ENCODE results near the gene DCLK2. TPM values are rescaled to one million over a fixed set of nuclear protein-coding genes. Genes with fewer than 3 reads are reported as not detected.

Gene DCLK2
- under 1 TPM in 1 of 3 donors, not detected in 2; 0.08 TPM for total RNA-seq

DNA sequence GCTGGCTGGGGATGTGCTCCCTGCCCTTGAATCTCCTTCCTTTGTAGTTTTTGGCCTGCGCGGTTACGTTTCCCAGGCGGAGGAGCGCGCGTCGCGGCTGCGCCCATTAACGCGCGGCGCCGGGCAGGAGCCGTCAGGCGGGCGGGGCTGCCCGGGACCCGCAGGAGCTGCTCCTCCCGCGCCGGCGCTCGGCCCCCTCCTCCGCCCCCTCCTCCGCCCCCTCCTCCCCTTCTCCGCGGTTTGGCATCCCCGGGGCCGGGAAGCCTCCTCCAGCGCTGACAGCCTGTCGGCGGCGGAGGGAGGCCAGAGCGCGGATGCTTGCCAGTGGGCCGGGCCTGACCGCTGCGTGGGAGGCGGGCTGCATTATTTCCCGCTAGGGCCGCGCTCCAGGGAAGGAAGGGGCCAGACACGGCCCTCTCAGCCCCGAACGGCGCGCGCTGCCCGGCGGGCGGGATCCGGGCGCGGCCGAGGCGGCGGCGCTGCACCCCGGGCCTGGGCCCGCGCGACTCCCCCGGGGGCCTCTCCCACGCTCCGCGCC lies at the start of gene DCLK2:
Gene DCLK2, plus strand, starts transcription at position 405 of the 538 bp plus-strand sequence. CDS start 583 bp downstream, outside the sequence.
- no peak for DNase-seq
- H3K9me3 Mint-ChIP-seq: peaks cover 5% of the 10 kb centered on the region
- peak; percentile 41 to 46 for ATAC-seq
- no peaks in the 10 kb centered on the region for H3K36me3 Mint-ChIP-seq (ENCODE audit: insufficient read depth)
- peaks cover 52% of the 10 kb centered on the region for H3K27me3 Mint-ChIP-seq (ENCODE audit: low read depth)
- peaks cover 3% of the 10 kb centered on the region for H3K4me1 Mint-ChIP-seq (ENCODE audit: low read depth)
- peak within 1 kb of the TSS; percentile 65 for H3K4me3 Mint-ChIP-seq

DNA sequence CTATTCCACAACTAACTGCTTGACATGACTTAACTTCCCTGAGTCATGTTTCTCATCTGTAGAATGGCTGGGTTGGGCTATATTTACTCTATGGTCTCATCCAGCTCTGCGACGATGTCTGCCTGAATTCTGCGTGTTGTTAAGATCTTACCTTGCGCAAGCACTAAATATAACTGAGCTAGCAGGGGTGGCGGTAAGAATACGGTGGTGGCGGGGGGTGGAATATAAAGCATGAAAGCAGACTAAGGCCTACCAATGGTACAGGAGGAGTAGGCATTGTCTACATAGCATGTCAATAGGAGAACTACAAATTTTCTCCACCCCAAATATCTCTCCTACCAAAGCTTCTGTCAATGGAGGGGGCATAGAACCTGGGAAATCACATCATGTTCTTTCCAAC lies 45.7 kb upstream of the DCLK2 start:
- Mint-ChIP-seq H3K9me3 (peaks cover under 1% of the 10 kb centered on the region), H3K4me3 (no peak overlapping the region), H3K27me3 (ENCODE audit: low read depth) (peaks cover 11% of the 10 kb centered on the region), H3K4me1 (ENCODE audit: low read depth) (no peaks in the 10 kb centered on the region), H3K36me3 (ENCODE audit: insufficient read depth) (no peaks in the 10 kb centered on the region)
- ATAC-seq (no peak), DNase-seq (no peak)

DNA sequence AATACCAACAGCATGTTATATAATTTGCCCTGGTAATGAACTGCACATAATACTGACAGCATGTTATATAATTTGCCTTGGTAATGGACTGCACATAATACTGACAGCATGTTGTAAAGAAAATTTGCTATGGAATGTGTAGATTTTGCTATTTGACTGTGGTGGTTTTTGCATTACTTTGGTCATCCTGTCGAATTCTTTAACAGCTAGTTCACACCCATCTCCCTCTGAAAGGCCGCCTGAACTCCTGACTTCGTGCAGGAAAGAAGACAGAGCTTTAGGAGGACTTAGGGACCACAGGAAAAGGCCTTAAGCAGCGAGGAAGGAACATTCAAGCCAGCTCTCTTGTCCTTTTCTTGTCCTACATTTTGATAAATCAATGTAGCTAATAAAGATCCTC lies 45.2 kb upstream of the DCLK2 start:
- DNase-seq (no peak), ATAC-seq (no peak)
- no peaks in the 10 kb centered on the region for H3K36me3 Mint-ChIP-seq (ENCODE audit: insufficient read depth)

DNA sequence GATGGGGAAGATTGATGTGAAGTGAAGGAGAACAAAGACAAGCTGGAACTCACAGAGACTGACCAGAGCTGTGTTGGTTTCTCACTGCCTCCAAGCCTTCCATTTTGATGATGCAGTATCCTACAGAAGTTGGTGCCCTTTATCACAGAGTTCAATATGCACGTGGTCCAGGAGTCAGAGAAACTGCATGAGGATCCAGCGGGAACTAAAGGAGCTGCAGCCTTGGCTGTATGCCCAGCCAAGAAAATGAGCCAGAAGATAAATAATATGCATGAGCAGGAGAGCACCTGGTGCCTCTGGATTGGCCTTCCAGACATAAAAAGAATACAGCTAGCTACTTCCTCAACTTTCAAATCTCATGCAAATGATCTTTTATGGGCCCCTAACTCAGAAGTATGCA lies 44.3 kb upstream of the DCLK2 start:
- ATAC-seq (no peak), DNase-seq (no peak)
- Mint-ChIP-seq H3K9me3 (no peaks in the 10 kb centered on the region), H3K4me1 (ENCODE audit: low read depth) (no peaks in the 10 kb centered on the region), H3K36me3 (ENCODE audit: insufficient read depth) (no peaks in the 10 kb centered on the region), H3K4me3 (no peak overlapping the region), H3K27me3 (ENCODE audit: low read depth) (peaks cover 11% of the 10 kb centered on the region)

More for the DNA sequence above, 45.2 kb upstream of the DCLK2 start:
- Mint-ChIP-seq H3K4me1 (ENCODE audit: low read depth) (no peaks in the 10 kb centered on the region), H3K27me3 (ENCODE audit: low read depth) (peaks cover 11% of the 10 kb centered on the region), H3K9me3 (no peaks in the 10 kb centered on the region), H3K4me3 (no peak overlapping the region)

DNA sequence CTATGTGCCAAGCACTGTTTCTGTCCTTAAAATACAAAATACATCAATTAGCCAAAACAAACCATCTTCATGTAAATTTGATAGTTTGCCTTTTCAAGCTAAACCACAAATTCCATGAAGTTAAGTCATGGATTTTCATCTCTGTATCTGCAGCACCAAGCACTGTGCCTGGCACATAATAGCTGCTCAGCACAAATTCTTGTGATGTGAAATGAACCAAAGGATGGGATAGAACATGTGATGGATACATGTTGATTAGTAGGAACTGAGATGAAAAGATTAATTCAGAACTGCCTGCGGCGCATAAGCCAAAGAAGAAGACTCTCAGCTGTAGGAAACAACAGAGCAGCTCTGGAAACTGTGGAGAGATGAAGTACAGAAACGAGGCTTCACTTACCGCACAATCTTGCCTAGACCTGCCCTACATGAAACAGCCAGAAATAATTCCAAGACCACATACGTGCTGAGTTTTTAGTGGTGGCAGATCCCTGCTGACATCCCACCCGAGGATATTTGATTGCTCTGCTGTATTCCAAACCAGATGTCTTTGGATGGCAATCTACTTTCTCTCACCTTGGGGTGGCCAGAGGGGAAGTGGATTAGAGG lies 40.9 kb upstream of the DCLK2 start:
- DNase-seq (no peak), ATAC-seq (no peak)
- Mint-ChIP-seq H3K36me3 (ENCODE audit: insufficient read depth) (no peaks in the 10 kb centered on the region), H3K4me1 (ENCODE audit: low read depth) (no peaks in the 10 kb centered on the region), H3K27me3 (ENCODE audit: low read depth) (peaks cover 16% of the 10 kb centered on the region), H3K9me3 (no peaks in the 10 kb centered on the region), H3K4me3 (no peak overlapping the region)

DNA sequence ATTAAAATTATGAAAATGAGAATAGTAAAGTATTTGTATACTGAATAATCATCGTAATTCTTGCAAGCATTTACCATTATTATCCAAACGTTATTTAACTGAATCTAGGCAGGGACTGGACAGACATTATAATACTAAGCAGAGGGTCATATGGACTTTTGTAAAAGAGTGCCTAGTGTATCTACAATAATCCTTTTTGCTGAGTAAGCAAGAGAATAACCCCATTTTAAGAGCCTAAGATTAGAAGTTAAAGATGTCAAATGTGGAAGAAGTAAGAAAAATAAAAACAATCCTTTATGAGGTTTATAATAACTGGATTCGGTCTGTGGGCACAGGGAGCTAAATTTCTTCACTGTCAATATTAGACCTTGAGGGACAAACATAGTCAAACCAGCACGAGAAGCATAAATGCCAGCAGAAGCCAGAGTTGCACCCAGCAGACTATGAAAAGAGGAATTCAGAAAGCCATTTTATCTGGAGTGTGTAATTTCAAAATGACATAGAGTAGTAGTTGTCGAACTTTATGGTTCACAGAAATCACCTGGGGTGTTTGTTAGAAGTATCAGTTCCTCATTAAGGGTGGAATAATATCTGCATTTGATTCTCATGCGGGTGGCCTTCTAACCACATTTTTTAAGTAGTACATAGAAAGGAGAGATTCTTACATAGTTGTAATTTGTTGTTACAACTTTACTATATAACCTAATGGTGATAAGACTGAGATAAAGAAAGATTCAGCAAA lies 39.7 kb upstream of the DCLK2 start:
- H3K27me3 Mint-ChIP-seq (ENCODE audit: low read depth): peaks cover 10% of the 10 kb centered on the region
- ATAC-seq (no peak), DNase-seq (no peak)
- no peaks in the 10 kb centered on the region for H3K9me3 Mint-ChIP-seq
- H3K4me1 Mint-ChIP-seq (ENCODE audit: low read depth): no peaks in the 10 kb centered on the region
- no peaks in the 10 kb centered on the region for H3K36me3 Mint-ChIP-seq (ENCODE audit: insufficient read depth)
- H3K4me3 Mint-ChIP-seq: no peak overlapping the region

DNA sequence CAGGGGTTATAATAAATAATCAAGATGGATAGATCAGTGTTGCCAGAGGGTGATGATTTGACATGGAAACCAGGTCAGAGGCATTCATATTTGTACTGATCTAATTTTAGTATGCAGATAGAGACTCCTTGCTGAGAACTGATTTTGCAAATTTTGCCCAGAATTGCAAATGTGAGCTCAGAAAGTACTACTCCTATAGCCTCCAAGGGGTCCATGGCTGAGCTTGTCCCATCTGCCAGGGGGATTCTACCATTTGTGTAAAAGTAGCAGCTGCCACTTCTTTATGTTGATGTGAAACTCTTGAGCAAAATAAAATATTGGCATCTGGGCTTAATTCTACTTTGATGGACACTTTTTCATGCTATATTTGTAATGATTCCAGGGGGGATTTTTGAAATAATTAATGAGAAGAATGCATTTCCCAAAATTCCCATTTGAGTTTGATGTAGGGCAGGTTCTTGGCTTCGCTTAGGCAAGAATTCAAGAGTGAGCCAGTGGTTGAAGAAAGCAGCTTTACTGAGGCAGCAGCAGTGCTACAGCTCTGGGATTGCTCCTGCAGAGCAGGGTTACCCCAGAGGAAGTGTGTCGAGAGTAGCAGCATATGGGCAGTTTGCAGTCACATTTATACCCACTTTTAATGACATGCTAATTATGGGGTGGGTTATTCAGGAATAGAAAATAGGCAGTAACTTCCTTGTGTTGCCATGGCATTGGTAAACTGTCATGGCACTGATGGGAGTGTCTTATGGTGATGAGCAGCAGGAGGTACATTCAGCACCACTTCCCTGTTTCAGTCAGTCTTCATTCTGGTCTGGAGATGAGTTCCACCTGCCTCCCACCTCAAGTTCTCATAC lies 38.7 kb upstream of the DCLK2 start:
- ATAC-seq: no peak
- H3K4me3 Mint-ChIP-seq: no peak overlapping the region
- no peak for DNase-seq
- no peaks in the 10 kb centered on the region for H3K4me1 Mint-ChIP-seq (ENCODE audit: low read depth)
- no peaks in the 10 kb centered on the region for H3K36me3 Mint-ChIP-seq (ENCODE audit: insufficient read depth)
- H3K9me3 Mint-ChIP-seq: no peaks in the 10 kb centered on the region
- peaks cover 7% of the 10 kb centered on the region for H3K27me3 Mint-ChIP-seq (ENCODE audit: low read depth)

DNA sequence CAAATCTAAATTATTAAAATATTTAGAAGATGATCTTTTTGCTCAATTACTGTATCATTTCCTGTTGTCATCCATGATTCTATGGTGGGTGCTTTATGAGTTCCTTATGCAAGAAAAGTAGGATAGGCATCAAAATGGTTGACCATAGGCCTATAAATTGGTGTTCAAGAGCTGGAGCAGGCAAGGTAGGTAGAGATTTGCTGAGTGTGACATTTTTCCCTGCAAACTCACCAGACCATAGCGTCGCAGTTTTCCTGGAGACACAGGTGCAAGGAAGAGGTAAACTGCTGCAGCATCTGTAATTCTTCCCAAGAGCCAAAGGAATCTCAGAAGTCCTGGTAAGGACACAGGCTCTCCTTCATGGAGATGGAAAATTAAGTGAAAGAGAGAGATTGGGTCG lies 33.7 kb upstream of the DCLK2 start:
- DNase-seq (no peak), ATAC-seq (no peak)
- H3K4me1 Mint-ChIP-seq (ENCODE audit: low read depth): no peaks in the 10 kb centered on the region
- H3K36me3 Mint-ChIP-seq (ENCODE audit: insufficient read depth): no peaks in the 10 kb centered on the region
- peaks cover 6% of the 10 kb centered on the region for H3K27me3 Mint-ChIP-seq (ENCODE audit: low read depth)
- no peak overlapping the region for H3K4me3 Mint-ChIP-seq
- no peaks in the 10 kb centered on the region for H3K9me3 Mint-ChIP-seq

DNA sequence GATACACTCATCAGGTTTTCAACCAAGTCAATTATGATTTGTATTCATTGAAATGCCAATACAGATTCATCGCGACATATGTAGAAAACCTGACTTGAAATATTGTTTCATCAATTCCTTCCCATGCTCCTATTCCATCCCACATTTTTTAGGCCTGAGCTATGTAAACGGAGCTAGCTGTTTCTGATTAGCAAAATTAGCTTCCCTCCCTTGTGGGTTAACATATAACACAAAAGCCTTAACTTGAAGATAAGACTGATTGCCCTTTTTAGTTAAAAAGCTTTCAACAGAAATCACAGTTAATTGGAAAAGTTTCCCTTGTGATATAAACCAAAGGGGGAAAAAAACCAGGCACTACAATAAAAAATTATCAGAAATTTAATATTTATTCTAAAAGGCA lies 32.8 kb upstream of the DCLK2 start:
- peaks cover 4% of the 10 kb centered on the region for H3K27me3 Mint-ChIP-seq (ENCODE audit: low read depth)
- no peak for DNase-seq
- H3K4me1 Mint-ChIP-seq (ENCODE audit: low read depth): no peaks in the 10 kb centered on the region
- no peaks in the 10 kb centered on the region for H3K36me3 Mint-ChIP-seq (ENCODE audit: insufficient read depth)
- H3K4me3 Mint-ChIP-seq: no peak overlapping the region
- no peaks in the 10 kb centered on the region for H3K9me3 Mint-ChIP-seq
- ATAC-seq: no peak

DNA sequence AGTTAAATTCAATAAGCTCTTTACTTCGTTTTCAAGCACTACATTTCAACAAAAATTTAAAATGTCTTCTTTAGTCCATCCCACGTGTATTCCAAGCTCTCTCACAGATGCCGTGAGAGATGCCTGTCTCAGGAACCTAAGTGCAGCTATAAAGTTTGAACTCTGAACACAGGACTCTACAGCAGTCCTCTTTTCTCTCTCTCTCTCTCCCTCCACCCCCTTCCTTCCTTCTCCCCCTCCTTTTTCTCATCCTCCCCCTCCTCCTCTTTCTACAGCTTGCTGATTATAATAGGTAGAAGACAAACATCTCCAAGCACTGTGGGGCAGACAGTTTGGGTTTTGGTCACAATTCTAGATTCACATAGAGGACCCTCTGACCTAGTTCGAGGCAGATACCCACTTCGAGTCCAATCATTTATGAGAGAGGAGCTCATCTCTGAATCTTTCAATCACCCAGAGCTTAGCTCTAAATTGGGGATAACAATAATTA lies 31.5 kb upstream of the DCLK2 start:
- ATAC-seq (no peak), DNase-seq (no peak)
- H3K4me3 Mint-ChIP-seq: no peak overlapping the region
- H3K27me3 Mint-ChIP-seq (ENCODE audit: low read depth): peaks cover 3% of the 10 kb centered on the region
- no peaks in the 10 kb centered on the region for H3K36me3 Mint-ChIP-seq (ENCODE audit: insufficient read depth)
- no peaks in the 10 kb centered on the region for H3K9me3 Mint-ChIP-seq
- no peaks in the 10 kb centered on the region for H3K4me1 Mint-ChIP-seq (ENCODE audit: low read depth)

DNA sequence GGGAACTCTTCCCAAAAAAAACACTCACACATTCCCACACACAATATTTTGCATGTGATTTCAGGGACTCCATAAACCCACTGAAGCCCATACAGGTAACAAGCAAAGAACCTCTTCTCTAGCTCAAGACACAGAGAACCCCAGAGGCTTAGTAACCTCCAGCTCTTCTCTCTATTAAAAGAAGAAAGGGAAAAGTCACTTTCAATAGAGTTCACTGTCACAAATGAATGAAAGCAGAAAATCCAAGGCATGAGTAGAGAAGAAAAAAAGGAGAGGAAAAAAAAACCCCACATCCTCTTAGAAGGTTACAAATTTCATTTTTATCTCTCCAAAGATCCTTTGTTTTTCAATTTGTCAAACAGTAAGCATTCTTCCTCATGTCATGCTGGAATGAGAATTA lies 30.7 kb upstream of the DCLK2 start:
- Mint-ChIP-seq H3K36me3 (ENCODE audit: insufficient read depth) (no peaks in the 10 kb centered on the region), H3K27me3 (ENCODE audit: low read depth) (no peaks in the 10 kb centered on the region), H3K4me3 (no peak overlapping the region), H3K4me1 (ENCODE audit: low read depth) (no peaks in the 10 kb centered on the region), H3K9me3 (no peaks in the 10 kb centered on the region)
- no peak for DNase-seq
- no peak for ATAC-seq

DNA sequence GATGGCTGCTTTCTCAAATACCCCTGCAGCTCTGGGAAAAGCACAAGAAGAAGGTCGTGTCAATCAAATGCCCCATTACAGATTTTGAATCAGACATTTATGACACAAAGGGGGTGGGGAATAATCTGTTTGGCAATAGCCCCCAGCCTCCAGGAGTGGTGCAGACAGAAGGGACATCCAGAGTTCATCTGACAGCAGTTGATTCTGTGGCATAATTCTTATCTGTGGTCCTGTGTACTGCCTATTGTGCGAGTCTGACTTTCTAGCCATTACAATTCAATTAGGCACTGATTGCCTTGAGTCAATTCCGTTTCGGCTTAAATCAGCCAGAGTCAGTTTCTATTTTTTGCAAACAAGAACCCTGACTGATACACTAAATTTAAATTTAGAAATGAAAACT lies 28.6 kb upstream of the DCLK2 start:
- no peak for DNase-seq

DNA sequence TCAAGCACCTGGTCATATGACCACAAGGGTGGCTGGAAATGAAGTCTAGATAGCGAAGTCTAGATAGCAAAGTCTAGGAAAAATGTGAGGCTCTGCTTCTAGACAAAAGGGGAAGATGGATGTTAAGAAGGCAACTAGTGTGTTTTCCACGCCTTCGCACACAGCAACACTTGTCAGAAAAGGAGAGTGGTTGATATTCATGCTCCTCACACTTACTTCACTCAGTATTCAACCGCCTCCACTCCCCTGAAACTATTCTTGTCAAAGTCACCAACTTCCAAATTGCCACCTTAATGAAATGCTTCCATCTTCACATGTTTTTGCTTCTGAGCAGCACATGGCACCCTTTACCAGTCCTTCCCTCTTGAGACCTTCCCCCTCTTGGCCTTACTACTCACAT lies 27.7 kb upstream of the DCLK2 start:
- H3K4me1 Mint-ChIP-seq (ENCODE audit: low read depth): no peaks in the 10 kb centered on the region
- peaks cover 2% of the 10 kb centered on the region for H3K9me3 Mint-ChIP-seq
- no peak for DNase-seq
- no peaks in the 10 kb centered on the region for H3K36me3 Mint-ChIP-seq (ENCODE audit: insufficient read depth)
- H3K27me3 Mint-ChIP-seq (ENCODE audit: low read depth): no peaks in the 10 kb centered on the region
- no peak for ATAC-seq
- no peak overlapping the region for H3K4me3 Mint-ChIP-seq

More for the DNA sequence above, 28.6 kb upstream of the DCLK2 start:
- no peaks in the 10 kb centered on the region for H3K36me3 Mint-ChIP-seq (ENCODE audit: insufficient read depth)
- no peaks in the 10 kb centered on the region for H3K27me3 Mint-ChIP-seq (ENCODE audit: low read depth)
- peaks cover 2% of the 10 kb centered on the region for H3K9me3 Mint-ChIP-seq
- no peak for ATAC-seq
- no peaks in the 10 kb centered on the region for H3K4me1 Mint-ChIP-seq (ENCODE audit: low read depth)
- H3K4me3 Mint-ChIP-seq: no peak overlapping the region

DNA sequence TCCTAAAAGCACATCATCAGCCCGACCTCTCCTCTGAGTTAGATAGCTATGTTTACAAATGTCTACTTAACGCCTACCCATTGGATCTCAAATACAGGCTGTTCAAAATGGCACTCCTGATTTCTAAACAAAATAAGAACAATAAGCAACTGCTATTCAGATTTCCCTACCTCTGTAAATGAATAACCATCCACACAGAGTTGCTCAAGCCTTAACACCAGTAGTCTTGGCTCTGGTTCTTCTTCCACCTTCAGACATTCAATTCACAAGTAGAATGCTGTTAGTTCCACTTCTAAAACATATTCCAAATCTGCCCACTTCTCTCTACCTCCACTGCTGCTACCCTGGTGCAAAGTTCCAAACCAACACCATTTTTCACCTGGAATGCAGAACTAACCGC lies 27.1 kb upstream of the DCLK2 start:
- no peak for ATAC-seq
- H3K36me3 Mint-ChIP-seq (ENCODE audit: insufficient read depth): no peaks in the 10 kb centered on the region
- no peak overlapping the region for H3K4me3 Mint-ChIP-seq
- peaks cover 6% of the 10 kb centered on the region for H3K9me3 Mint-ChIP-seq
- H3K4me1 Mint-ChIP-seq (ENCODE audit: low read depth): no peaks in the 10 kb centered on the region
- no peak for DNase-seq
- H3K27me3 Mint-ChIP-seq (ENCODE audit: low read depth): no peaks in the 10 kb centered on the region
